ENCODE measurements around the gene BLVRB.
"Not testable (repeated sequence)": the region's sequence is repeated elsewhere in the genome, so short reads cannot be mapped to it uniquely, and the experiment has no call there.

Gene BLVRB

GRCh38 chr19:40433391-40434216, 31.9 kb downstream of the BLVRB start:
- Mint-ChIP-seq H3K4me1 (peaks cover 31% of the 10 kb centered on the region), H3K4me3 (peak overlapping the region; percentile 86 to 88 (median 88)), H3K27ac (peak overlapping the region; percentile 99 to 100 (median 99)), H3K36me3 (ENCODE audit: low read depth) (peaks cover 5% of the 10 kb centered on the region), H3K9me3 (no peaks in the 10 kb centered on the region), H3K27me3 (ENCODE audit: low read depth) (no peaks in the 10 kb centered on the region)
- TF ChIP-seq CTCF (IDR thresholded peaks at IDR 0.05; ENCODE audit: unreplicated experiment in 3 of 3), result no peak

- peaks cover 27% of the 10 kb centered on the region for H3K4me1 Mint-ChIP-seq
- H3K27me3 Mint-ChIP-seq (ENCODE audit: low read depth); H3K9me3 Mint-ChIP-seq; H3K36me3 Mint-ChIP-seq (ENCODE audit: low read depth): not testable (repeated sequence)
- peak overlapping the region; percentile 99 to 100 (median 99) for H3K27ac Mint-ChIP-seq
- H3K4me3 Mint-ChIP-seq, result peak overlapping the region; percentile 86 to 88 (median 88)
Measured at GRCh38 chr19:40432760-40433159, 32.8 kb downstream of the BLVRB start.

GRCh38 chr19:40431698-40432097, 33.8 kb downstream of the BLVRB start:
- H3K36me3 Mint-ChIP-seq (ENCODE audit: low read depth), result no peaks in the 10 kb centered on the region
- peak overlapping the region; percentile 86 to 100 (median 90) for H3K27ac Mint-ChIP-seq
- peaks cover 27% of the 10 kb centered on the region for H3K4me1 Mint-ChIP-seq
- no peak for TF ChIP-seq CTCF (IDR thresholded peaks at IDR 0.05; ENCODE audit: unreplicated experiment in 3 of 3)
- H3K27me3 Mint-ChIP-seq (ENCODE audit: low read depth), result no peaks in the 10 kb centered on the region
- H3K9me3 Mint-ChIP-seq, result no peaks in the 10 kb centered on the region
- peak overlapping the region; percentile 65 to 73 (median 66) for H3K4me3 Mint-ChIP-seq

- not testable (repeated sequence) for H3K9me3 Mint-ChIP-seq; H3K27ac Mint-ChIP-seq; H3K36me3 Mint-ChIP-seq (ENCODE audit: low read depth); H3K27me3 Mint-ChIP-seq (ENCODE audit: low read depth); H3K4me3 Mint-ChIP-seq
- peaks cover 22% of the 10 kb centered on the region for H3K4me1 Mint-ChIP-seq
Measured at GRCh38 chr19:40430242-40430641, 35.3 kb downstream of the BLVRB start.

GRCh38 chr19:40428197-40428596, 37.3 kb downstream of the BLVRB start:
- not testable (repeated sequence) for H3K27ac Mint-ChIP-seq; H3K36me3 Mint-ChIP-seq (ENCODE audit: low read depth); H3K9me3 Mint-ChIP-seq; H3K27me3 Mint-ChIP-seq (ENCODE audit: low read depth)
- H3K4me3 Mint-ChIP-seq, result peak overlapping the region in 1 of 3 experiments; percentile 58
- H3K4me1 Mint-ChIP-seq, result peaks cover 22% of the 10 kb centered on the region

- peak within 1 kb of the TSS; percentile 95 to 99 (median 97) for H3K4me3 Mint-ChIP-seq
- H3K27me3 Mint-ChIP-seq (ENCODE audit: low read depth), result no peaks in the 10 kb centered on the region
- peak; percentile 88 to 98 (median 90) for TF ChIP-seq CTCF (IDR thresholded peaks at IDR 0.05; ENCODE audit: unreplicated experiment in 3 of 3)
- H3K9me3 Mint-ChIP-seq, result no peaks in the 10 kb centered on the region
- peak within 1 kb of the TSS; percentile 97 to 100 (median 99) for H3K27ac Mint-ChIP-seq
- H3K36me3 Mint-ChIP-seq (ENCODE audit: low read depth), result peaks cover 6% of the 10 kb centered on the region
- peaks cover 22% of the 10 kb centered on the region for H3K4me1 Mint-ChIP-seq
Measured at GRCh38 chr19:40425450-40426287, 39.9 kb downstream of the BLVRB start, which contains the start of gene SERTAD1. SERTAD1 (minus strand) TSS chr19:40425992; CDS start chr19:40423546, 2,446 bp downstream.

- Mint-ChIP-seq H3K4me3 (peak overlapping the region; percentile 95 to 99 (median 97)), H3K27me3 (ENCODE audit: low read depth) (no peaks in the 10 kb centered on the region), H3K36me3 (ENCODE audit: low read depth) (peaks cover 6% of the 10 kb centered on the region), H3K9me3 (no peaks in the 10 kb centered on the region), H3K27ac (peak overlapping the region; percentile 97 to 100 (median 97)), H3K4me1 (peaks cover 24% of the 10 kb centered on the region)
- no peak for TF ChIP-seq CTCF (IDR thresholded peaks at IDR 0.05; ENCODE audit: unreplicated experiment in 3 of 3)
Measured at GRCh38 chr19:40424637-40425449, 40.7 kb downstream of the BLVRB start.
